WTC11 (cell line): ENCODE data around the gene NDUFA3. TPM values are rescaled to one million over a fixed set of nuclear protein-coding genes. Genes with fewer than 3 reads are reported as not detected.

ENCODE experiments used
- ATAC-seq: fragments of 200-7000 bp; cut with Tn5 transposase; 2 replicates; pipeline ENCODE4 v1.10.0; 2021; ENCODE audit warnings: mild to moderate bottlenecking, moderate library complexity
- CTCF ChIA-PET: fragments of 300-600 bp; sonication (Branson Sonifier 250); formaldehyde crosslinking; loops from one replicate; lab custom pipeline; 2021; ENCODE audit warnings: antibody characterized with exemption; lab: Charles Lee
- POLR2A ChIA-PET: fragments of 350-600 bp; sonication (Branson Sonifier 250); formaldehyde crosslinking; loops from one replicate; lab custom pipeline; 2021; ENCODE audit warnings: antibody characterized with exemption; lab: Charles Lee
- DNase-seq: peaks from one replicate; pipeline ENCODE4 v3.0.0; 2021; ENCODE audit warnings: low spot score
- H3K27ac Mint-ChIP-seq: 2 replicates; pipeline ENCODE4 v1.8.0; 2021; ENCODE audit warnings: mixed read lengths
- H3K27me3 Mint-ChIP-seq: 2 replicates; pipeline ENCODE4 v1.8.0; 2021; ENCODE audit warnings: low read depth, mild to moderate bottlenecking, moderate library complexity, mixed read lengths
- H3K36me3 Mint-ChIP-seq: 2 replicates; pipeline ENCODE4 v1.8.0; 2021; ENCODE audit warnings: mixed read lengths
- H3K4me1 Mint-ChIP-seq: 2 replicates; pipeline ENCODE4 v1.8.0; 2022; ENCODE audit warnings: mixed read lengths
- H3K4me3 Mint-ChIP-seq: 2 replicates; pipeline ENCODE4 v1.8.0; 2021; ENCODE audit warnings: mild to moderate bottlenecking, moderate library complexity, mixed read lengths
- H3K9me3 Mint-ChIP-seq: 2 replicates; pipeline ENCODE4 v1.8.0; 2021; ENCODE audit warnings: mixed read lengths
- ATF1 ChIP-seq: sonication (generic); formaldehyde crosslinking; IDR thresholded peaks from 2 replicates; pipeline ENCODE4 v1.8.1; 2023; ENCODE audit warnings: mild to moderate bottlenecking, moderate library complexity, missing genetic modification reagents
- ELF4 ChIP-seq: sonication (generic); formaldehyde crosslinking; IDR thresholded peaks from 2 replicates; pipeline ENCODE4 v1.8.1; 2022; ENCODE audit warnings: low read depth, mild to moderate bottlenecking, moderate library complexity, missing genetic modification reagents
- ESRRA ChIP-seq: sonication (generic); formaldehyde crosslinking; IDR thresholded peaks from 2 replicates; pipeline ENCODE4 v1.8.1; 2022; ENCODE audit warnings: mild to moderate bottlenecking, missing genetic modification reagents, borderline replicate concordance
- ETV6 ChIP-seq: sonication (generic); formaldehyde crosslinking; IDR thresholded peaks from 2 replicates; pipeline ENCODE4 v1.8.1; 2022; ENCODE audit warnings: mild to moderate bottlenecking, missing genetic modification reagents
- GTF2I ChIP-seq: fragments of 250-450 bp; sonication (Bioruptor Pico); conservative IDR thresholded peaks from 2 replicates; pipeline ENCODE4 v1.4.0; 2021; ENCODE audit warnings: mild to moderate bottlenecking
- HMGA2 ChIP-seq: fragments of 250-450 bp; sonication (Bioruptor Pico); IDR thresholded peaks from 2 replicates; pipeline ENCODE4 v1.4.0; 2021; ENCODE audit warnings: mild to moderate bottlenecking, moderate library complexity
- MXD4 ChIP-seq: fragments of 250-450 bp; sonication (Bioruptor Pico); IDR thresholded peaks from 2 replicates; pipeline ENCODE4 v1.8.0; 2021; ENCODE audit warnings: mild to moderate bottlenecking, moderate library complexity, borderline replicate concordance
- NR2C2 ChIP-seq: sonication (generic); formaldehyde crosslinking; IDR thresholded peaks from 2 replicates; pipeline ENCODE4 v1.8.0; 2022; ENCODE audit warnings: mild to moderate bottlenecking, missing genetic modification reagents
- OVOL2 ChIP-seq: fragments of 250-450 bp; sonication (Bioruptor Pico); IDR thresholded peaks from 2 replicates; pipeline ENCODE4 v1.9.0; 2021; ENCODE audit warnings: mild to moderate bottlenecking, borderline replicate concordance
- PRRX2 ChIP-seq: fragments of 250-450 bp; sonication (Bioruptor Pico); IDR thresholded peaks from 2 replicates; pipeline ENCODE4 v1.8.0; 2021; ENCODE audit warnings: mild to moderate bottlenecking
- SMAD4 ChIP-seq: sonication (generic); formaldehyde crosslinking; IDR thresholded peaks from 2 replicates; pipeline ENCODE4 v1.8.0; 2022; ENCODE audit warnings: mild to moderate bottlenecking, missing genetic modification reagents
- ZNF138 ChIP-seq: sonication (generic); formaldehyde crosslinking; conservative IDR thresholded peaks from 2 replicates; pipeline ENCODE4 v1.8.1; 2022; ENCODE audit warnings: mild to moderate bottlenecking, moderate library complexity, missing genetic modification reagents
- ZNF396 ChIP-seq: fragments of 250-450 bp; sonication (Bioruptor Pico); IDR thresholded peaks from 2 replicates; pipeline ENCODE4 v1.8.0; 2021; ENCODE audit warnings: mild to moderate bottlenecking, moderate library complexity, borderline replicate concordance
- total RNA-seq: library from RNA; stranded (reverse); gene quantifications from 3 replicates; pipeline ENCODE4 v1.2.3, GENCODE V29; 2021
- TF ChIP-seq, protein P1 (sequence below): sonication (generic); formaldehyde crosslinking; IDR thresholded peaks from 2 replicates; pipeline ENCODE4 v1.8.1; 2023; ENCODE audit warnings: mild to moderate bottlenecking, missing genetic modification reagents, borderline replicate concordance
- TF ChIP-seq, protein P2 (sequence below): fragments of 250-450 bp; sonication (Bioruptor Pico); IDR thresholded peaks from 2 replicates; pipeline ENCODE4 v1.9.0; 2021; ENCODE audit warnings: moderate library complexity, mild to moderate bottlenecking, inconsistent platforms, borderline replicate concordance
- TF ChIP-seq, protein P3 (sequence below): sonication (generic); formaldehyde crosslinking; IDR thresholded peaks from 2 replicates; pipeline ENCODE4 v1.8.1; 2022; ENCODE audit warnings: missing genetic modification reagents, borderline replicate concordance
- TF ChIP-seq, protein P4 (sequence below): sonication (generic); formaldehyde crosslinking; IDR thresholded peaks from 2 replicates; pipeline ENCODE4 v1.8.1; 2022; ENCODE audit warnings: low read depth, mild to moderate bottlenecking, moderate library complexity, missing genetic modification reagents, borderline replicate concordance
- TF ChIP-seq, protein P5 (sequence below): sonication (generic); formaldehyde crosslinking; IDR thresholded peaks from 2 replicates; pipeline ENCODE4 v1.8.1; 2023; ENCODE audit warnings: mild to moderate bottlenecking, missing genetic modification reagents, moderate library complexity
- TF ChIP-seq, protein P6 (sequence below): sonication (generic); formaldehyde crosslinking; IDR thresholded peaks from 2 replicates; pipeline ENCODE4 v1.8.0; 2023; ENCODE audit warnings: missing genetic modification reagents
- TF ChIP-seq, protein P7 (sequence below): sonication (generic); formaldehyde crosslinking; IDR thresholded peaks from 2 replicates; pipeline ENCODE4 v1.8.1; 2022; ENCODE audit warnings: low read depth, missing genetic modification reagents, borderline replicate concordance

Gene NDUFA3
- total RNA-seq, 1 experiment from 2014 or later, result 181 TPM

DNA sequence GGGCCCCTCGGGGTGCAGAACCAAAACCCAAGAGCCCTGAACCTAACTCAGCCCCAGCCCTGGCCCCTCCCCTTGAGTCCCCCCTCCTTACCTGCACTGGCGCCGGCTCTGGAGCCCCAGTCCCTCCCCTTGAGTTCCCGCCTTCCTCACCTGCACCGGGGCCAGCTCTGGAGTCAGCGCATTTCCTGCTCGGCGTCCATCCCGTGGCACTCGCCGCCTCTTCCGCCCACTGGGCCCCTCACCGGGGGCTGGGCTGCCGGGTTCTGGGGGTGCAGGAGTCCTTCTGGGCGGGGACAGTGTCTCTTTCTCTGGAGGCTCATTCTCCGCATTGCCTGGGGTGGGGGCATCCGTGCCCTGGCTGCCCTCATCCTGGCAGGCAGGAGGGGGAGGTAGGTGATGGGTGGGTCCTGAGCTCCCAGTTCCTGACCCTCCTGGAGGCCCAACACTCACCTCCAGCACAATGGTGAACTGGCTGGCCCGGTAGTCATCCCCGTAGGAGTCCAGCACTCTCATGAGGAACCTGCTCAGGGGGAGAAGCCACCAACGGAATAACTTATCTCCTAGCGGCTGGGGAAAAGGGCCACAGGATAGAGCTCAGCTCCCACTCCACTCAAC is 5.3 kb downstream of the NDUFA3 start (continued):
- TF ChIP-seq, protein P1, sequence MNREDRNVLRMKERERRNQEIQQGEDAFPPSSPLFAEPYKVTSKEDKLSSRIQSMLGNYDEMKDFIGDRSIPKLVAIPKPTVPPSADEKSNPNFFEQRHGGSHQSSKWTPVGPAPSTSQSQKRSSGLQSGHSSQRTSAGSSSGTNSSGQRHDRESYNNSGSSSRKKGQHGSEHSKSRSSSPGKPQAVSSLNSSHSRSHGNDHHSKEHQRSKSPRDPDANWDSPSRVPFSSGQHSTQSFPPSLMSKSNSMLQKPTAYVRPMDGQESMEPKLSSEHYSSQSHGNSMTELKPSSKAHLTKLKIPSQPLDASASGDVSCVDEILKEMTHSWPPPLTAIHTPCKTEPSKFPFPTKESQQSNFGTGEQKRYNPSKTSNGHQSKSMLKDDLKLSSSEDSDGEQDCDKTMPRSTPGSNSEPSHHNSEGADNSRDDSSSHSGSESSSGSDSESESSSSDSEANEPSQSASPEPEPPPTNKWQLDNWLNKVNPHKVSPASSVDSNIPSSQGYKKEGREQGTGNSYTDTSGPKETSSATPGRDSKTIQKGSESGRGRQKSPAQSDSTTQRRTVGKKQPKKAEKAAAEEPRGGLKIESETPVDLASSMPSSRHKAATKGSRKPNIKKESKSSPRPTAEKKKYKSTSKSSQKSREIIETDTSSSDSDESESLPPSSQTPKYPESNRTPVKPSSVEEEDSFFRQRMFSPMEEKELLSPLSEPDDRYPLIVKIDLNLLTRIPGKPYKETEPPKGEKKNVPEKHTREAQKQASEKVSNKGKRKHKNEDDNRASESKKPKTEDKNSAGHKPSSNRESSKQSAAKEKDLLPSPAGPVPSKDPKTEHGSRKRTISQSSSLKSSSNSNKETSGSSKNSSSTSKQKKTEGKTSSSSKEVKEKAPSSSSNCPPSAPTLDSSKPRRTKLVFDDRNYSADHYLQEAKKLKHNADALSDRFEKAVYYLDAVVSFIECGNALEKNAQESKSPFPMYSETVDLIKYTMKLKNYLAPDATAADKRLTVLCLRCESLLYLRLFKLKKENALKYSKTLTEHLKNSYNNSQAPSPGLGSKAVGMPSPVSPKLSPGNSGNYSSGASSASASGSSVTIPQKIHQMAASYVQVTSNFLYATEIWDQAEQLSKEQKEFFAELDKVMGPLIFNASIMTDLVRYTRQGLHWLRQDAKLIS (CRISPR knock-in tag), result no peak
- no peak for TF ChIP-seq ESRRA (CRISPR knock-in tag)
- TF ChIP-seq, protein P2, sequence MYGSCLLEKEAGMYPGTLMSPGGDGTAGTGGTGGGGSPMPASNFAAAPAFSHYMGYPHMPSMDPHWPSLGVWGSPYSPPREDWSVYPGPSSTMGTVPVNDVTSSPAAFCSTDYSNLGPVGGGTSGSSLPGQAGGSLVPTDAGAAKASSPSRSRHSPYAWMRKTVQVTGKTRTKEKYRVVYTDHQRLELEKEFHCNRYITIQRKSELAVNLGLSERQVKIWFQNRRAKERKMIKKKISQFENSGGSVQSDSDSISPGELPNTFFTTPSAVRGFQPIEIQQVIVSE (CRISPR knock-in tag), result no peak
- TF ChIP-seq ETV6 (CRISPR knock-in tag), result no peak
- no peak for TF ChIP-seq PRRX2 (CRISPR knock-in tag)

DNA sequence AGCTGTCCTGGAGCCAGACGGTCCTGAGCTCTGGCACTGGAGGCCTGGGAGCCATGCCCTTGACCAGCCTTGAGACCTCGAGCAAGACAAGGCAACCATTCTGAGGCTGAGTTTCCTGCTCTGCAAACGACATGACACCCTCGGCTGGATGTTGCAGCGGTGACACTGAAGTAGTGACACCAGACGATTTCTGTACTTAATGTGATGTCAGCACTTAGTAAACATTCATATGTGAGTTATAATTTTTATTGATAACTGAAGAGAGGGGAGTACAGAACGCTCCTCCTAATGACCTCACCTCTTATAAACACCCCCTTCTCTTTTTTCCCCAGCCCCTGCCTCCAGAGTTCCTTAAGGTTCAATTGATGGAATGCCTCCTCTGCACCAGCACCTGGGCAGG is 5.8 kb downstream of the NDUFA3 start:
- H3K36me3 Mint-ChIP-seq, result peaks cover 54% of the 10 kb centered on the region
- no peaks in the 10 kb centered on the region for H3K27me3 Mint-ChIP-seq

More for the DNA sequence above, 5.8 kb downstream of the NDUFA3 start:
- TF ChIP-seq SMAD4 (CRISPR knock-in tag) (no peak), PRRX2 (CRISPR knock-in tag) (no peak), HMGA2 (CRISPR knock-in tag) (no peak), ELF4 (CRISPR knock-in tag) (no peak), OVOL2 (CRISPR knock-in tag) (no peak), NR2C2 (no peak), ZNF138 (CRISPR knock-in tag) (no peak), GTF2I (no peak), MXD4 (CRISPR knock-in tag) (no peak), ATF1 (CRISPR knock-in tag) (no peak), ZNF396 (CRISPR knock-in tag) (no peak)
- TF ChIP-seq, protein P3, sequence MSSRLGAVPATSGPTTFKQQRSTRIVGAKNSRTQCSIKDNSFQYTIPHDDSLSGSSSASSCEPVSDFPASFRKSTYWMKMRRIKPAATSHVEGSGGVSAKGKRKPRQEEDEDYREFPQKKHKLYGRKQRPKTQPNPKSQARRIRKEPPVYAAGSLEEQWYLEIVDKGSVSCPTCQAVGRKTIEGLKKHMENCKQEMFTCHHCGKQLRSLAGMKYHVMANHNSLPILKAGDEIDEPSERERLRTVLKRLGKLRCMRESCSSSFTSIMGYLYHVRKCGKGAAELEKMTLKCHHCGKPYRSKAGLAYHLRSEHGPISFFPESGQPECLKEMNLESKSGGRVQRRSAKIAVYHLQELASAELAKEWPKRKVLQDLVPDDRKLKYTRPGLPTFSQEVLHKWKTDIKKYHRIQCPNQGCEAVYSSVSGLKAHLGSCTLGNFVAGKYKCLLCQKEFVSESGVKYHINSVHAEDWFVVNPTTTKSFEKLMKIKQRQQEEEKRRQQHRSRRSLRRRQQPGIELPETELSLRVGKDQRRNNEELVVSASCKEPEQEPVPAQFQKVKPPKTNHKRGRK, result no peak
- TF ChIP-seq, protein P4, sequence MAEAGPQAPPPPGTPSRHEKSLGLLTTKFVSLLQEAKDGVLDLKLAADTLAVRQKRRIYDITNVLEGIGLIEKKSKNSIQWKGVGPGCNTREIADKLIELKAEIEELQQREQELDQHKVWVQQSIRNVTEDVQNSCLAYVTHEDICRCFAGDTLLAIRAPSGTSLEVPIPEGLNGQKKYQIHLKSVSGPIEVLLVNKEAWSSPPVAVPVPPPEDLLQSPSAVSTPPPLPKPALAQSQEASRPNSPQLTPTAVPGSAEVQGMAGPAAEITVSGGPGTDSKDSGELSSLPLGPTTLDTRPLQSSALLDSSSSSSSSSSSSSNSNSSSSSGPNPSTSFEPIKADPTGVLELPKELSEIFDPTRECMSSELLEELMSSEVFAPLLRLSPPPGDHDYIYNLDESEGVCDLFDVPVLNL (CRISPR knock-in tag), result no peak
- TF ChIP-seq, protein P5, sequence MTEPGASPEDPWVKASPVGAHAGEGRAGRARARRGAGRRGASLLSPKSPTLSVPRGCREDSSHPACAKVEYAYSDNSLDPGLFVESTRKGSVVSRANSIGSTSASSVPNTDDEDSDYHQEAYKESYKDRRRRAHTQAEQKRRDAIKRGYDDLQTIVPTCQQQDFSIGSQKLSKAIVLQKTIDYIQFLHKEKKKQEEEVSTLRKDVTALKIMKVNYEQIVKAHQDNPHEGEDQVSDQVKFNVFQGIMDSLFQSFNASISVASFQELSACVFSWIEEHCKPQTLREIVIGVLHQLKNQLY (CRISPR knock-in tag), result no peak
- TF ChIP-seq, protein P6, sequence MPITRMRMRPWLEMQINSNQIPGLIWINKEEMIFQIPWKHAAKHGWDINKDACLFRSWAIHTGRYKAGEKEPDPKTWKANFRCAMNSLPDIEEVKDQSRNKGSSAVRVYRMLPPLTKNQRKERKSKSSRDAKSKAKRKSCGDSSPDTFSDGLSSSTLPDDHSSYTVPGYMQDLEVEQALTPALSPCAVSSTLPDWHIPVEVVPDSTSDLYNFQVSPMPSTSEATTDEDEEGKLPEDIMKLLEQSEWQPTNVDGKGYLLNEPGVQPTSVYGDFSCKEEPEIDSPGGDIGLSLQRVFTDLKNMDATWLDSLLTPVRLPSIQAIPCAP (CRISPR knock-in tag), result no peak
- TF ChIP-seq, protein P7, sequence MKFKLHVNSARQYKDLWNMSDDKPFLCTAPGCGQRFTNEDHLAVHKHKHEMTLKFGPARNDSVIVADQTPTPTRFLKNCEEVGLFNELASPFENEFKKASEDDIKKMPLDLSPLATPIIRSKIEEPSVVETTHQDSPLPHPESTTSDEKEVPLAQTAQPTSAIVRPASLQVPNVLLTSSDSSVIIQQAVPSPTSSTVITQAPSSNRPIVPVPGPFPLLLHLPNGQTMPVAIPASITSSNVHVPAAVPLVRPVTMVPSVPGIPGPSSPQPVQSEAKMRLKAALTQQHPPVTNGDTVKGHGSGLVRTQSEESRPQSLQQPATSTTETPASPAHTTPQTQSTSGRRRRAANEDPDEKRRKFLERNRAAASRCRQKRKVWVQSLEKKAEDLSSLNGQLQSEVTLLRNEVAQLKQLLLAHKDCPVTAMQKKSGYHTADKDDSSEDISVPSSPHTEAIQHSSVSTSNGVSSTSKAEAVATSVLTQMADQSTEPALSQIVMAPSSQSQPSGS, result no peak
- no peaks in the 10 kb centered on the region for H3K4me1 Mint-ChIP-seq
- POLR2A ChIA-PET, result no interaction called here
- no peak for DNase-seq
- H3K27ac Mint-ChIP-seq, result no peak overlapping the region
- CTCF ChIA-PET, result no interaction called here
- H3K9me3 Mint-ChIP-seq, result no peaks in the 10 kb centered on the region
- H3K4me3 Mint-ChIP-seq, result no peak overlapping the region
- no peak for ATAC-seq
